ENCODE measurements around the gene TNIK. TPM values are rescaled to one million over a fixed set of nuclear protein-coding genes. Genes with fewer than 3 reads are reported as not detected.

The TNIK gene
- total and polyA plus RNA-seq, 10 of the 15 experiments (the other 5 are each of a cell fraction or from before 2014, with no cell fraction given) = 13.9 to 74.3 (median 48.2) TPM

GRCh38 chr3:171489348-171489747, 29.1 kb upstream of the TNIK start (continued):
- no peak for TF ChIP-seq RELB (IDR thresholded peaks at IDR 0.05; ENCODE audit: low read depth)

- Histone ChIP-seq H2AFZ (ENCODE audit: control insufficient read depth, low read depth, low read length) (no peak overlapping the region; the same call in 1 of the 2 replicates), H3K27ac (ENCODE audit: control insufficient read depth, insufficient read depth) (no peak overlapping the region), H3K9me3 (replicated peaks; ENCODE audit: control insufficient read depth, insufficient read depth, low read length) (no peaks in the 10 kb centered on the region), H3K4me1 (ENCODE audit: control insufficient read depth, insufficient read depth, low read length) (no peaks in the 10 kb centered on the region; the same call in 1 of the 2 replicates), H4K20me1 (ENCODE audit: control insufficient read depth, insufficient read depth) (no peaks in the 10 kb centered on the region), H3K27me3 (replicated peaks in 1 of 2; ENCODE audit: control insufficient read depth in 2 of 2, insufficient read depth in 2 of 2, low read length in 1 of 2) (no peaks in the 10 kb centered on the region), H3K4me3 (no peak overlapping the region), H3K36me3 (ENCODE audit: control insufficient read depth in 2 of 2, insufficient read depth in 2 of 2, low read length in 1 of 2) (no peaks in the 10 kb centered on the region), H3K4me2 (ENCODE audit: control insufficient read depth, insufficient read depth) (no peak overlapping the region), H3K79me2 (ENCODE audit: control insufficient read depth, insufficient read depth, low read length) (no peaks in the 10 kb centered on the region), H3K9ac (ENCODE audit: control insufficient read depth, insufficient read depth, low read length) (no peak overlapping the region)
- ChIA-PET POLR2A (no interaction called here), CTCF (no interaction called here), RAD21 (ENCODE audit: unreplicated experiment) (no interaction called here), SMC1A (ENCODE audit: uncharacterized antibody, unreplicated experiment) (no interaction called here)
- in situ Hi-C loops (cut with MboI) (no loop called here), intact Hi-C loops (cut with micrococcal nuclease; ENCODE audit: unreplicated experiment) (no loop called here)
- WGBS (ENCODE audit: insufficient coverage, insufficient replicate concordance, low lambda C conversion rate, missing lambda C conversion rate) = 76% methylated on average over 5 of the region's 7 CpGs
- TF ChIP-seq TCF12 (IDR thresholded peaks at IDR 0.05; ENCODE audit: low read depth, low read length) (no peak), ZBTB4 (CRISPR knock-in tag; IDR thresholded peaks at IDR 0.05) (no peak), BHLHE40 (IDR thresholded peaks at IDR 0.05; ENCODE audit: borderline replicate concordance in 1 of 2, low read depth in 2 of 2, low read length in 1 of 2) (no peak), ESRRA (IDR thresholded peaks at IDR 0.05; ENCODE audit: low read length) (no peak), ZNF24 (IDR thresholded peaks at IDR 0.05) (no peak), PML (IDR thresholded peaks at IDR 0.05; ENCODE audit: low read length) (no peak), CHD1 (IDR thresholded peaks at IDR 0.05; ENCODE audit: low read depth, low read length) (no peak), YY1 (IDR thresholded peaks at IDR 0.05; ENCODE audit: low read depth, low read length) (no peak), E2F8 (IDR thresholded peaks at IDR 0.05; ENCODE audit: low read depth, partially characterized antibody) (no peak), RELA (IDR thresholded peaks at IDR 0.05; ENCODE audit: borderline replicate concordance, partially characterized antibody) (no peak), MTA3 (IDR thresholded peaks at IDR 0.05; ENCODE audit: borderline replicate concordance, low read length) (no peak)
- BruUV-seq (replicated peaks) = no TSS peak
- no peak for ATAC-seq
- FAIRE-seq = no peak
- no peak for DNase-seq (ENCODE audit: low read depth, low spot score)
These were observed 28.3 kb upstream of the TNIK start for GRCh38 chr3:171488479-171488878.

All from GM12878 (cell line).